ENCODE data around the gene XPC.
"Not testable (repeated sequence)": the region's sequence is repeated elsewhere in the genome, so short reads cannot be mapped to it uniquely, and the experiment has no call there.

The XPC gene

GRCh38 chr3:14178247-14179113 lies at the start of gene XPC, which contains the start of gene LSM3:
Gene XPC (minus strand): TSS chr3:14178601. CDS start chr3:14178568, 33 bp downstream.
Gene LSM3 (plus strand): TSS chr3:14178817. CDS start chr3:14178861, 44 bp downstream.
- DNase-seq = peak; percentile 100

- DNase-seq = no peak
These were observed 49.5 kb upstream of the XPC start for GRCh38 chr3:14227856-14228255.

GRCh38 chr3:14226351-14226750 lies 48.0 kb upstream of the XPC start:
- not testable (repeated sequence) for DNase-seq

GRCh38 chr3:14225421-14225820 lies 47.0 kb upstream of the XPC start:
- no peak for DNase-seq

- DNase-seq = no peak
These were observed 46.5 kb upstream of the XPC start for GRCh38 chr3:14224895-14225294.

- no peak for DNase-seq
These were observed 45.2 kb upstream of the XPC start for GRCh38 chr3:14223595-14223994.

- no peak for DNase-seq
These were observed 44.6 kb upstream of the XPC start for GRCh38 chr3:14222900-14223594.

GRCh38 chr3:14222457-14222856 lies 44.1 kb upstream of the XPC start:
- DNase-seq = no peak

GRCh38 chr3:14221902-14222301 lies 43.5 kb upstream of the XPC start:
- no peak for DNase-seq

- DNase-seq = no peak
These were observed 42.5 kb upstream of the XPC start for GRCh38 chr3:14220933-14221332.

- no peak for DNase-seq
These were observed 40.0 kb upstream of the XPC start for GRCh38 chr3:14218355-14218754.

- DNase-seq = peak; percentile 73
These were observed 38.1 kb upstream of the XPC start for GRCh38 chr3:14216257-14217048.

- DNase-seq = no peak
These were observed 36.4 kb upstream of the XPC start for GRCh38 chr3:14214764-14215163.

GRCh38 chr3:14213066-14213774 lies 34.8 kb upstream of the XPC start:
- DNase-seq = no peak

- DNase-seq = no peak
These were observed 33.6 kb upstream of the XPC start for GRCh38 chr3:14212032-14212431.

GRCh38 chr3:14211621-14212020 lies 33.2 kb upstream of the XPC start:
- DNase-seq = no peak

- DNase-seq = no peak
These were observed 32.6 kb upstream of the XPC start for GRCh38 chr3:14210843-14211594.

- no peak for DNase-seq
These were observed 31.9 kb upstream of the XPC start for GRCh38 chr3:14210290-14210688.

- DNase-seq = no peak
These were observed 31.3 kb upstream of the XPC start for GRCh38 chr3:14209581-14210289.

- no peak for DNase-seq
These were observed 30.6 kb upstream of the XPC start for GRCh38 chr3:14208977-14209394.

- no peak for DNase-seq
These were observed 29.8 kb upstream of the XPC start for GRCh38 chr3:14208168-14208567.

Data from activated CD8-positive, alpha-beta memory T cell treated with anti-CD3 and anti-CD28 coated beads for 24 hours (primary cell).